Keratinocyte (primary cell): ENCODE measurements around the gene KCNQ2. TPM values are rescaled to one million over a fixed set of nuclear protein-coding genes. Genes with fewer than 3 reads are reported as not detected.

Source experiments
- DNase-seq: peaks from one replicate; pipeline ENCODE4 v3.0.0-alpha.2; 2011; ENCODE audit warnings: low read depth, missing footprints, low spot score
- FAIRE-seq: peaks from 2 replicates; lab custom pipeline; 2011; peaks lifted over from hg19 to GRCh38; lab: Jason Lieb, UNC
- H2AFZ ChIP-seq: 2 replicates; pipeline ENCODE4 v1.6.0; 2012; ENCODE audit warnings: low read length, control low read depth, inconsistent platforms; ENCODE audit not compliant: control insufficient read depth
- H3K27ac ChIP-seq: 2 replicates; pipeline ENCODE4 v1.5.1; 2011; ENCODE audit warnings: low read length; ENCODE audit not compliant: control insufficient read depth, insufficient read depth
- H3K27me3 ChIP-seq: 3 replicates; pipeline ENCODE4 v1.6.0; 2011; ENCODE audit warnings: low read length; ENCODE audit not compliant: control insufficient read depth, insufficient read depth; ENCODE audit errors: extremely low read depth
- H3K36me3 ChIP-seq, 2 experiments: 2 replicates in 1 of 2; 3 replicates in 1 of 2; pipeline ENCODE4 v1.5.1; 2011; ENCODE audit warnings: low read length in 2 of 2, mild to moderate bottlenecking in 1 of 2; ENCODE audit not compliant: control insufficient read depth in 2 of 2, insufficient read depth in 2 of 2; ENCODE audit errors: extremely low read depth in 1 of 2
- H3K4me1 ChIP-seq: 3 replicates; pipeline ENCODE4 v1.5.1; 2011; ENCODE audit warnings: low read length; ENCODE audit not compliant: control insufficient read depth, insufficient read depth; ENCODE audit errors: extremely low read depth
- H3K4me2 ChIP-seq: 3 replicates; pipeline ENCODE4 v1.6.0; 2011; ENCODE audit warnings: low read depth, low read length; ENCODE audit not compliant: control insufficient read depth, insufficient read depth; ENCODE audit errors: extremely low read depth
- H3K4me3 ChIP-seq, 3 experiments: fragments of 200-600 bp in 1 of 3; sonication (generic) in 1 of 3; 2 replicates in 2 of 3; 3 replicates in 1 of 3; pipeline ENCODE4 v1.5.1; 2011 to 2016; ENCODE audit warnings: low read length in 3 of 3, mild to moderate bottlenecking in 3 of 3, control low read depth in 2 of 3, inconsistent platforms in 1 of 3, low read depth in 1 of 3, mixed read lengths in 1 of 3, mixed run types in 1 of 3, moderate library complexity in 1 of 3; ENCODE audit not compliant: control insufficient read depth in 2 of 3, insufficient read depth in 2 of 3; ENCODE audit errors: extremely low read depth in 1 of 3
- H3K79me2 ChIP-seq: 2 replicates; pipeline ENCODE4 v1.6.0; 2012; ENCODE audit warnings: low read length; ENCODE audit not compliant: control insufficient read depth, insufficient read depth
- H3K9ac ChIP-seq: 3 replicates; pipeline ENCODE4 v1.6.0; 2011; ENCODE audit warnings: low read length; ENCODE audit not compliant: control insufficient read depth, insufficient read depth; ENCODE audit errors: extremely low read depth
- H3K9me1 ChIP-seq: 3 replicates; pipeline ENCODE4 v1.6.0; 2011; ENCODE audit warnings: low read length; ENCODE audit not compliant: control insufficient read depth, insufficient read depth; ENCODE audit errors: extremely low read depth
- H3K9me3 ChIP-seq: 2 replicates; pipeline ENCODE4 v1.5.1; 2012; ENCODE audit warnings: low read depth, low read length; ENCODE audit not compliant: control insufficient read depth
- H4K20me1 ChIP-seq: 3 replicates; pipeline ENCODE4 v1.6.0; 2011; ENCODE audit warnings: low read length; ENCODE audit not compliant: control insufficient read depth, insufficient read depth; ENCODE audit errors: extremely low read depth
- CTCF ChIP-seq, 3 experiments: IDR thresholded peaks in 1 of 3; conservative IDR thresholded peaks in 1 of 3; optimal IDR thresholded peaks in 1 of 3; 2 replicates in 2 of 3; 3 replicates in 1 of 3; pipeline versions ENCODE3 to v1.5.1; 2011; ENCODE audit warnings: low read length in 3 of 3, mild to moderate bottlenecking in 3 of 3, moderate library complexity in 2 of 3, control low read depth in 1 of 3, inconsistent platforms in 1 of 3; ENCODE audit not compliant: insufficient read depth in 2 of 3; ENCODE audit errors: extremely low read depth in 1 of 3
- EZH2 ChIP-seq: IDR thresholded peaks from one replicate; pipeline ENCODE4 v1.6.1; 2012; ENCODE audit warnings: inconsistent platforms, mild to moderate bottlenecking, low read length, moderate library complexity
- dilution Hi-C: fragments of 300-500 bp; cut with MboI; formaldehyde crosslinking; loops from one replicate; pipeline ENCODE4 v1.7.0; 2020; ENCODE audit warnings: low sequenced_read_pairs; ENCODE audit not compliant: extremely low pct_ligation_motif_present
- polyA plus RNA-seq, 5 experiments: library from polyadenylated mRNA; depleted of rRNA in 3 of 5; stranded (reverse) in 3 of 5; stranded (forward) in 1 of 5; unstranded in 1 of 5; fragments of >200 nt; gene quantifications; 1 replicate in 1 of 5; 2 replicates in 3 of 5; 3 replicates in 1 of 5; pipeline versions ENCODE4 v1.2.1 to v1.2.3, GENCODE V29; 2011 to 2012; ENCODE audit warnings: missing spikeins in 2 of 5, low read depth in 1 of 5, low replicate concordance in 1 of 5

KCNQ2 gene
- polyA plus RNA-seq, 1 donor (not counting 4 experiments of a cell fraction or from before 2014, with no cell fraction given) = not detected

GRCh38 chr20:63466250-63466825 lies 6.1 kb downstream of the KCNQ2 start:
- H2AFZ ChIP-seq = no peak overlapping the region
- H3K79me2 ChIP-seq = no peaks in the 10 kb centered on the region
- H3K4me2 ChIP-seq = no peak overlapping the region
- no peaks in the 10 kb centered on the region for H4K20me1 ChIP-seq
- FAIRE-seq (no peak), DNase-seq (no peak)
- dilution Hi-C loops = no loop called here
- peaks cover 71% of the 10 kb centered on the region for H3K27me3 ChIP-seq
- no peaks in the 10 kb centered on the region for H3K9me1 ChIP-seq
- H3K4me3 ChIP-seq = no peak overlapping the region
- H3K9ac ChIP-seq = no peak overlapping the region
- H3K27ac ChIP-seq = no peak overlapping the region
- H3K9me3 ChIP-seq = no peaks in the 10 kb centered on the region
- no peaks in the 10 kb centered on the region for H3K4me1 ChIP-seq
- H3K36me3 ChIP-seq = no peaks in the 10 kb centered on the region
- TF ChIP-seq CTCF (optimal IDR thresholded peaks at IDR 0.05 in 1 of 3, IDR thresholded peaks at IDR 0.05 in 1 of 3, conservative IDR thresholded peaks at IDR 0.05 in 1 of 3; ENCODE audit: extremely low read depth in 1 of 3, insufficient read depth in 2 of 3, low read length in 3 of 3) (no peak), EZH2 (no peak)

- Histone ChIP-seq H3K4me2 (no peak overlapping the region), H3K27ac (no peak overlapping the region), H4K20me1 (peaks cover 3% of the 10 kb centered on the region), H2AFZ (no peak overlapping the region), H3K4me3 (no peak overlapping the region), H3K9ac (no peak overlapping the region), H3K27me3 (peaks cover 71% of the 10 kb centered on the region), H3K9me1 (no peaks in the 10 kb centered on the region), H3K79me2 (no peaks in the 10 kb centered on the region), H3K9me3 (no peaks in the 10 kb centered on the region), H3K4me1 (no peaks in the 10 kb centered on the region), H3K36me3 (no peaks in the 10 kb centered on the region)
- dilution Hi-C loops = no loop called here
- TF ChIP-seq CTCF (optimal IDR thresholded peaks at IDR 0.05 in 1 of 3, IDR thresholded peaks at IDR 0.05 in 1 of 3, conservative IDR thresholded peaks at IDR 0.05 in 1 of 3; ENCODE audit: extremely low read depth in 1 of 3, insufficient read depth in 2 of 3, low read length in 3 of 3) = no peak
- TF ChIP-seq EZH2 = no peak
- FAIRE-seq = no peak
- no peak for DNase-seq
These were observed 6.8 kb downstream of the KCNQ2 start for GRCh38 chr20:63465380-63466249.
